NCI-H446 (cell line): ENCODE measurements around the gene ZNF609.
A peak's percentile ranks its signal among the peaks of the same experiment; 100 is the strongest.

Experiments used
- DNase-seq, 2 experiments: peaks; one replicate each; lab custom pipeline; 2025; lab: John Stamatoyannopoulos, UW

The ZNF609 gene

DNA sequence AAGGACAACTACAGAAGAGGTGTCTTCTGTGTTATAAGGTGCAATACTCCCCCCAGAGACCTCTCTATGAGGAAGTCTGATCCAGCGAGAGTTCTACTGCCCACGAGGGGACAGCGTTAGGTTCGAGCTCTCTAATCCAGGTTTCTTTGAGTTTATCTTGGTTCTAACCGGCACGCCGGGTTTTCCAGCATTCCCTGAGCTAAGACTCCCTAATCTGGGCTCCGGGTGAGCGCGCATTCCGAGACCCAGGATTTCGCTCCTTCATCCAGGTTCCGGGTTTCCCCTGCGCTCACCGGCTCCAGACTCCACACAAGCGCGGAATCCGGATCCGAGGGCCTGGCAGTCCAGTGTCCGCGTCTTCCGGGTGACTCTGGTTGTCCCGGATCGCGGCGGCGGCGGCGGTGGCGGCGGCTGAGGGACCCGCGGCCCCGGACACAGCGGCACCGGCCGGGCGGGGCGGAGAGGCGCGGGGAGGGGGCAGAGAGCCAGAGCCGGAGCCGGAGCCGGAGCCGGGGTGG, at the start of gene ZNF609:
Gene ZNF609 (plus strand): TSS at position 373 of the 518 bp plus-strand sequence. CDS start 38,842 bp downstream, outside the sequence.
- peak; percentile 87 to 90 for DNase-seq

DNA sequence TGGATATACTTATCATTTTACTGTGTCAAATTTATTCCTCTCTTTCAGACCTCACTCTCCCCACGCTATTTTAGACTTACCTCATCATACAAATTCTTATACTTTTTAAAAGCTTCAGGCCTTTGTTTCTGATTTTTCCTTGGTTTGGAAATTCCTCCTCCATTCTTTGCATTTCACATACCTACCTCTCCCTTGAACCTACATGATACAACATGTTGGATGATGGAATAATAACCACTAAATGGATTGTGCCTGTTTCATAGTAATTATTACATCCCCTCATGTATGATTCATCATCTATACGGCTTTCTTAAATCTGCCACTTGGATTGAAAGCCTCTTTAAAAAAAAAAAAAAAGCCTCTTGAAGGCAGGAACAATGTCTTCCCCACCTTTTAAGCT, 48.2 kb upstream of the ZNF609 start:
- DNase-seq = no peak

DNA sequence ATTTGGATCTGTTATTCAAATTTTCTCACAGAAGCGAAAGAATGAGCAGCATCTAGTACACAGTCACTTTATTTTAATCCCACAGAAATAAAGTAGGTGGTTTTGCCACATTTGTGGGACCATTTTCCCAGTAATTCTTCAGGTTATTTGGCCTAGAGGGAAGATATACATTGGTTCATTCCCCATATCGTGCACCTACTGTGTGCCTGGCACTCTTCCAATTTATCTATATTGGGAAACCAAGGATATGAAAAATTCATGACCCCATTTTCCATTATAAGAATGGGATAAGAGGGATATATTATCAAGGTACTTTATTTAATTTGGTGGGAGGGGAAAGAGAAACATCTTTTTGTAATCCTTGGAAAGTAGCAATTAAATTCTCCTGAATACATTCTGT, 37.7 kb upstream of the ZNF609 start:
- DNase-seq = no peak

- DNase-seq = no peak
These were observed 36.4 kb upstream of the ZNF609 start for GRCh38 chr15:64423970-64424369.

DNA sequence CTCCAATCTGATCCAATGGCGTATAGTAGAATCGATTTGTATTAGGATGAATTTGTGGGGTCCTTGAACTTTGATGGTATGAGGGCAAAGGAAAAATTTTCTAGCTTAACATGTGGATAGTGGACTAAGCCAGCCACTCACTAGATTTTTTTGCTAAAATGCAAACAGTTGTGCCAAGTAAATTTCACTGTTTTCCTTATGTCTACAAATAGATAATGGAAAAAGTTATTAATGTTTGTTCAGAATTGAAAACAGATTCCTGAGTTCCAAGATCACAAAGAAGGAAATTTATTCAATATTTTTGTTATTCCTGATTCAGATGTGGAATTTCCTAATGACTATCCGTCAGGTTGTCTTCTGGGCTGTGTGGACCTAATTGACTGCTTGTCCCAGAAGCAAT, 35.2 kb upstream of the ZNF609 start:
- DNase-seq = no peak

GRCh38 chr15:64426845-64427465, 33.4 kb upstream of the ZNF609 start:
- DNase-seq = peak in 1 of 2 experiments; percentile 25

DNA sequence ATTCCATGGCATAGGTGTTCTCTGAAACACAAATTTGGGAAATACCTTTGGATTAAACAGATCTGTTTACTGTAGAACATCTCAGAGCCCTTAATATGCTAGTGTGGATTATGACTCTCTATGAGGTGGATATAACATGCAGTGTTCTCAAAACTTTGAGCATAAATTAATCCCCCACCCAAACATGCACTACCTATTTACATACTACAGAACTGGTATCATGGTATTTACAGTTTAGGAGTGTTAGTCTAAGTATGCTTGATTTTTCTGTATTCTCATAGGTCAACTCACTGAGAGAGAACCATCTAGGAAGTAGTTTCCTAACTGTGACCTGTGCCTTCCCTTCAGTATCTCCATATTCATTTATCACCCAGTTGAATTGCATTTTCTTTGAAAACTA, 30.9 kb upstream of the ZNF609 start:
- no peak for DNase-seq

- peak; percentile 3 to 16 for DNase-seq
These were observed 30.2 kb upstream of the ZNF609 start for GRCh38 chr15:64430000-64430735.

GRCh38 chr15:64437982-64438381, 22.4 kb upstream of the ZNF609 start:
- DNase-seq = no peak

- DNase-seq = no peak
These were observed 21.5 kb upstream of the ZNF609 start for GRCh38 chr15:64438653-64439447.

DNA sequence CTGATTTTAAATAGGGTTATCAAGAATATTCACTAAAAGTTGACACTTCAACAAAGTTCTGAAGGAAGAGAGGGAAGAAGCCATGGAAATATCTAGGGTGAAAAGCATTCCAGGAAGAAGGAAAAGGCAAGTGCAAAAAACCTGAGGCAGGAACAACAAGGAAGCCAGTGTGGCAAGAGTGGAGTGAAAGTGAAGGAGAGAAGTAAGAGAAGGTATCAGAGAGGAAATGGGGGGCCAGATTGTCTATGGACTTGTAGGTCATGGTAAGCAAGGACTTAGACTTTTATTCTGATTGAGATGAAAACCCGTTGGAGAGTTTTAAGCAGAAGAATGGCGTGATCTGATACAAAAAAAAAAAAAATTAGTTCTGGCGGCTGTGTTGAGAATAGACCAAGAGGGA, 18.5 kb upstream of the ZNF609 start:
- no peak for DNase-seq

DNA sequence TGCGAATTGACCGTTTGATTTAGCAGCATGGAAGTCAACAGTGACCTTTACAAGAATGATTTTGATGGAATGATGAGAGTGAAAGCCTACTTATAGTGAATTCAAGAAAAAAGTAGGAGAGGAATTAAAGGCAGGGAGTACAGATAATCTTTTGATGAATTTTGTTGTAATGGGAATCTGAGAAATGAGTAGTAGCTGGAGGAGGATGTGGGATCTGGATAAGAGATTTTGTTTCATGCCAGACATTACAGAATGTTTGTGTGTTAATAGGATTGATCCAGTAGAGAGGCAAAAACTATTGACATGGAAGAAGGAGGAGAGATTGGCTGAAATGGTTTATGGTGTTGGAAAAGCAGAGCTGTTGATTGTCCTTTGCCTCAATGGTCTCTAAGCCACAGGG, 17.4 kb upstream of the ZNF609 start:
- no peak for DNase-seq

- no peak for DNase-seq
These were observed 16.4 kb upstream of the ZNF609 start for GRCh38 chr15:64443747-64444621.

DNA sequence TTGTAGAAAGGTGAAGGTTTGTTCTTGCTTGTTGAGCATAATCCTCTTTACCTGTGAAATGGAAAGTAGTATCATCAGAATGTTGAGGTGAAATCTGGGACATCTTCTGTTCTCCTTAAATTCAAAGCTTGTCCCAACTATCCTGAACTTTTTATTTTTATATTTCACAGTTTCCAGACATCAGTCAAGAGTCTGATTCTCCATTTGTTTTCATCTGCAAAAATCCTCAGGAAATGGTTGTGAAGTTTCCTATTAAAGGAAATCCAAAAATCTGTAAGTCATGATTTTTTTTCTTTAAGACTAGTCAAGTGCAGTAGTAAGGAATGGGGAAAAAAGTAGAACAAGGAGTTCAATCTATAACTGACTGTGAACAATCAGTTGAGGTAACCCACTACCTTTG, 15.5 kb upstream of the ZNF609 start:
- no peak for DNase-seq

GRCh38 chr15:64447536-64448315, 12.7 kb upstream of the ZNF609 start:
- no peak for DNase-seq

DNA sequence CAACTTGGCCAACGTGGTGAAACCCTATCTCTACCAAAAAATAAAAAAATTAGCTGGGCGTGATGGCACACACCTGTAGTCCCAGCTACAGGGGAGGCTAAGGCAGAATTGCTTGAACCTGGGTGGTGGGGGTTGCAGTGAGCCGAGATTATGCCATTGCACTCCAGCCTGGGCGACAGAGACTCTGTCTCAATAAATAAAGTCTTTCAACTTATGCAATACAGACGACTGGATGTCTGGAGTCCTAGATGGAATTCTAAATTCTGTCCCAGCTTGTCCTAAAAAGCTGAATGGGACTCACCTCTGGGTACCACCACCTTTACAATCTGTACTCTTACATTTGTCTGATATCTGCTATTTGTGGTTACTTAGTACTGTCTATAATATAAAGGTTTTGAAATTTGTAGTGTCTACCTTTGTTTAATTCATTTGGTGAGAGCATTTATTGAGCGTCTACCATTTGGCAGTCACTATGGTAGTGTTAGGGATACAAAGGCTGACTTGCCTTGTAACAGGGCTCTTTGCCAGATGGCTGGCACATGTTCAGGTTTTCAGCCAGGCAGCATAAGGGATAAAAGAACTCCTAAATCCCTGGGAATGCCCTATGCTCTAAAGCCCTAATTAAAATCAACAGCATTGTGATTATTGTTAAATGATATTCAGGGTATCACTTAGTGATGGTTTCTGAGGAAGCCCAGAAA, 7.2 kb upstream of the ZNF609 start:
- DNase-seq = peak; percentile 64 to 80

GRCh38 chr15:64453689-64454037, 6.7 kb upstream of the ZNF609 start:
- no peak for DNase-seq

DNA sequence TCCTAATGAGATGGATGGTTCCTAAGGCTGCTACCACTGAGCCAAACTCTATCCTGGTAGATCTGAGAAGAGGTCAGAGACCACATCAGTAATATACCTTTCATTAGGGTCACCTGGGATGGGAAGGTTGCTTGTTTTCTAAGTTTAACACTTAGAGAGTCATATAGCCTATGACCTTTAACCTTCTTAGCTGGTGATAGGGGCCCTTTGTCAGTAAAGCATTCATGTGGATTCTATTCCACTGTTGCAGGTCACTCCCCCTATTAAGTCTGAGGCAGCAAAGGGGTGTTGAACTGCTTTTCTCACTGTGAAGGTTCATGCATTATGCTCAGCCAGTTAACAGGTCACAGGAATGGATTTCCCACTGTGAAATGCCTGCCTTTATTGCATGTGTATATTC, 6.1 kb upstream of the ZNF609 start:
- DNase-seq = no peak

GRCh38 chr15:64455961-64456371, 4.4 kb upstream of the ZNF609 start:
- no peak for DNase-seq

DNA sequence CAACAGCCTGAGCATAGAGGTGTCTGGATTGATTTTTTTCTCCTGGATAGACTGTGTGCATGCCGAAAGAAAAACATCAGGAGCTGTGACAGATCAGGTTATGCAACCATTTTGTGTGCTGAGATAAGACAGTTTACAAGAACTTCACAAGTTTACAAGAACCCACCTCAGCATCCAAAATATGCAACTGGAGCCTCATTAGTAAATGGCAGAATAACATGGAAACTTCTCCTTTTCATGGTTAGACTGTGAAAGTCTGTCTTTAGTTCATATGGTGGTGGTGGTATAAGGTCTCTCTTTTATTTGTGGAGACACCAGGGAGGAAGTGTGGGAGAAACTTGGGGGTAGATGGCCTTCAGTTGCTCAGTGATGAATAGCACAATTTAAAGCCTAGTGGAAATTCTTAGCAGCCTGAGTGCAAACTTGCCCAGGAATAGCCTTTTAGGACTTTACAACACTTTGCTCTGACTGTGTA, 3.7 kb upstream of the ZNF609 start:
- no peak for DNase-seq
